ENCODE results near the gene STMND1.

STMND1 gene

GRCh38 chr6:17081860-17082508 is 19.9 kb upstream of the STMND1 start:
- Histone ChIP-seq H3K4me3 (replicated peaks; ENCODE audit: insufficient read depth, low read length) (no peak overlapping the region), H3K27me3 (ENCODE audit: insufficient read depth, poor library complexity, severe bottlenecking) (no peaks in the 10 kb centered on the region), H3K27ac (replicated peaks) (no peak overlapping the region)
- DNase-seq (ENCODE audit: low read depth in 1 of 2, low spot score in 1 of 2), result no peak
- TF ChIP-seq, protein P1, sequence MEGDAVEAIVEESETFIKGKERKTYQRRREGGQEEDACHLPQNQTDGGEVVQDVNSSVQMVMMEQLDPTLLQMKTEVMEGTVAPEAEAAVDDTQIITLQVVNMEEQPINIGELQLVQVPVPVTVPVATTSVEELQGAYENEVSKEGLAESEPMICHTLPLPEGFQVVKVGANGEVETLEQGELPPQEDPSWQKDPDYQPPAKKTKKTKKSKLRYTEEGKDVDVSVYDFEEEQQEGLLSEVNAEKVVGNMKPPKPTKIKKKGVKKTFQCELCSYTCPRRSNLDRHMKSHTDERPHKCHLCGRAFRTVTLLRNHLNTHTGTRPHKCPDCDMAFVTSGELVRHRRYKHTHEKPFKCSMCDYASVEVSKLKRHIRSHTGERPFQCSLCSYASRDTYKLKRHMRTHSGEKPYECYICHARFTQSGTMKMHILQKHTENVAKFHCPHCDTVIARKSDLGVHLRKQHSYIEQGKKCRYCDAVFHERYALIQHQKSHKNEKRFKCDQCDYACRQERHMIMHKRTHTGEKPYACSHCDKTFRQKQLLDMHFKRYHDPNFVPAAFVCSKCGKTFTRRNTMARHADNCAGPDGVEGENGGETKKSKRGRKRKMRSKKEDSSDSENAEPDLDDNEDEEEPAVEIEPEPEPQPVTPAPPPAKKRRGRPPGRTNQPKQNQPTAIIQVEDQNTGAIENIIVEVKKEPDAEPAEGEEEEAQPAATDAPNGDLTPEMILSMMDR (IDR thresholded peaks at IDR 0.05; ENCODE audit: insufficient read depth, low read length), result no peak
- TF ChIP-seq POLR2AphosphoS5 (IDR thresholded peaks at IDR 0.05; ENCODE audit: low read depth), result no peak
- no peak for TF ChIP-seq SPI1 (IDR thresholded peaks at IDR 0.05; ENCODE audit: borderline replicate concordance, low read depth)
- TF ChIP-seq, protein P2, sequence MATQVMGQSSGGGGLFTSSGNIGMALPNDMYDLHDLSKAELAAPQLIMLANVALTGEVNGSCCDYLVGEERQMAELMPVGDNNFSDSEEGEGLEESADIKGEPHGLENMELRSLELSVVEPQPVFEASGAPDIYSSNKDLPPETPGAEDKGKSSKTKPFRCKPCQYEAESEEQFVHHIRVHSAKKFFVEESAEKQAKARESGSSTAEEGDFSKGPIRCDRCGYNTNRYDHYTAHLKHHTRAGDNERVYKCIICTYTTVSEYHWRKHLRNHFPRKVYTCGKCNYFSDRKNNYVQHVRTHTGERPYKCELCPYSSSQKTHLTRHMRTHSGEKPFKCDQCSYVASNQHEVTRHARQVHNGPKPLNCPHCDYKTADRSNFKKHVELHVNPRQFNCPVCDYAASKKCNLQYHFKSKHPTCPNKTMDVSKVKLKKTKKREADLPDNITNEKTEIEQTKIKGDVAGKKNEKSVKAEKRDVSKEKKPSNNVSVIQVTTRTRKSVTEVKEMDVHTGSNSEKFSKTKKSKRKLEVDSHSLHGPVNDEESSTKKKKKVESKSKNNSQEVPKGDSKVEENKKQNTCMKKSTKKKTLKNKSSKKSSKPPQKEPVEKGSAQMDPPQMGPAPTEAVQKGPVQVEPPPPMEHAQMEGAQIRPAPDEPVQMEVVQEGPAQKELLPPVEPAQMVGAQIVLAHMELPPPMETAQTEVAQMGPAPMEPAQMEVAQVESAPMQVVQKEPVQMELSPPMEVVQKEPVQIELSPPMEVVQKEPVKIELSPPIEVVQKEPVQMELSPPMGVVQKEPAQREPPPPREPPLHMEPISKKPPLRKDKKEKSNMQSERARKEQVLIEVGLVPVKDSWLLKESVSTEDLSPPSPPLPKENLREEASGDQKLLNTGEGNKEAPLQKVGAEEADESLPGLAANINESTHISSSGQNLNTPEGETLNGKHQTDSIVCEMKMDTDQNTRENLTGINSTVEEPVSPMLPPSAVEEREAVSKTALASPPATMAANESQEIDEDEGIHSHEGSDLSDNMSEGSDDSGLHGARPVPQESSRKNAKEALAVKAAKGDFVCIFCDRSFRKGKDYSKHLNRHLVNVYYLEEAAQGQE (IDR thresholded peaks at IDR 0.05; ENCODE audit: insufficient replicate concordance, low read depth), result no peak
- TF ChIP-seq GABPA (IDR thresholded peaks at IDR 0.05; ENCODE audit: low read depth), result no peak

GRCh38 chr6:17083397-17083796 is 18.5 kb upstream of the STMND1 start:
- no peak overlapping the region for H3K4me3 ChIP-seq (replicated peaks; ENCODE audit: insufficient read depth, low read length)
- TF ChIP-seq, protein P1 (IDR thresholded peaks at IDR 0.05; ENCODE audit: insufficient read depth, low read length), result no peak
- TF ChIP-seq GABPA (IDR thresholded peaks at IDR 0.05; ENCODE audit: low read depth), result no peak
- TF ChIP-seq, protein P2 (IDR thresholded peaks at IDR 0.05; ENCODE audit: insufficient replicate concordance, low read depth), result no peak
- no peak for TF ChIP-seq SPI1 (IDR thresholded peaks at IDR 0.05; ENCODE audit: borderline replicate concordance, low read depth)
- no peak for TF ChIP-seq POLR2AphosphoS5 (IDR thresholded peaks at IDR 0.05; ENCODE audit: low read depth)
- no peak overlapping the region for H3K27ac ChIP-seq (replicated peaks)
- no peaks in the 10 kb centered on the region for H3K27me3 ChIP-seq (ENCODE audit: insufficient read depth, poor library complexity, severe bottlenecking)
- DNase-seq (ENCODE audit: low read depth in 1 of 2, low spot score in 1 of 2), result no peak

DNA sequence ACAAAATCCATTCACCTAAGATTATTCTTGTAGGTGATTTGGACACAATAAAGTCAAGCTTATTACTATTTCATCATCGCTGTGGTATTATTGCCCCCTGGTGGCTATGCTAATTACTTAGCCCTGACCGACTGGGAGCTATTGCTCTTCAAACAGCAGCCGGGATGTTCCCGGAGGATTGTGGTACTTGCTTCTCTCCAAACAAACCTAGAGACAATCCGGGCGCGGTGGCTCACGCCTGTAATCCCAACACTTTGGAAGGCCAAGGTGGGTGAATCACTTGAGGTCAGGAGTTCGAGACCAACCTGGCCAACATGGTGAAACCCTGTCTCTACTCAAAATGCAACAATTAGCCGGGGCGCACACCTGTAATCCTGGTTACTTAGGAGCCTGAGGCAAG is 15.4 kb upstream of the STMND1 start:
- Histone ChIP-seq H3K27ac (replicated peaks) (no peak overlapping the region), H3K4me3 (replicated peaks; ENCODE audit: insufficient read depth, low read length) (no peak overlapping the region), H3K27me3 (ENCODE audit: insufficient read depth, poor library complexity, severe bottlenecking) (no peaks in the 10 kb centered on the region)
- peak; percentile 11 to 20 for DNase-seq (ENCODE audit: low read depth in 1 of 2, low spot score in 1 of 2)
- TF ChIP-seq, protein P2 (IDR thresholded peaks at IDR 0.05; ENCODE audit: insufficient replicate concordance, low read depth), result no peak
- TF ChIP-seq POLR2AphosphoS5 (IDR thresholded peaks at IDR 0.05; ENCODE audit: low read depth), result no peak
- no peak for TF ChIP-seq GABPA (IDR thresholded peaks at IDR 0.05; ENCODE audit: low read depth)
- TF ChIP-seq, protein P1 (IDR thresholded peaks at IDR 0.05; ENCODE audit: insufficient read depth, low read length), result peak; percentile 11
- TF ChIP-seq SPI1 (IDR thresholded peaks at IDR 0.05; ENCODE audit: borderline replicate concordance, low read depth), result no peak

Data from HL-60 (cell line).